SH-SY5Y (cell line): ENCODE data around the gene FAM20A.

Source experiments
- GATA2 ChIP-seq: IDR thresholded peaks from 2 replicates; pipeline ENCODE4 v1.6.1; 2011; ENCODE audit warnings: mild to moderate bottlenecking, low read depth, low read length
- GATA3 ChIP-seq: IDR thresholded peaks from 2 replicates; pipeline ENCODE4 v1.6.1; 2011; ENCODE audit warnings: low read depth, mild to moderate bottlenecking, low read length, moderate library complexity

Gene FAM20A

GRCh38 chr17:68568581-68568980, 32.6 kb downstream of the FAM20A start:
- no peak for TF ChIP-seq GATA3
- TF ChIP-seq GATA2: no peak

GRCh38 chr17:68567581-68567980, 33.6 kb downstream of the FAM20A start:
- TF ChIP-seq GATA2 (no peak), GATA3 (no peak)

- TF ChIP-seq GATA3 (no peak), GATA2 (no peak)
Measured at GRCh38 chr17:68567035-68567434, 34.1 kb downstream of the FAM20A start.

- TF ChIP-seq GATA2: no peak
- no peak for TF ChIP-seq GATA3
Measured at GRCh38 chr17:68566442-68566738, 34.8 kb downstream of the FAM20A start.

- TF ChIP-seq GATA2: no peak
- TF ChIP-seq GATA3: no peak
Measured at GRCh38 chr17:68565661-68566441, 35.3 kb downstream of the FAM20A start.

GRCh38 chr17:68564415-68565111, 36.6 kb downstream of the FAM20A start:
- TF ChIP-seq GATA2 (no peak), GATA3 (no peak)

GRCh38 chr17:68562736-68563135, 38.4 kb downstream of the FAM20A start:
- TF ChIP-seq GATA3 (no peak), GATA2 (no peak)

GRCh38 chr17:68560966-68561720, 40.0 kb downstream of the FAM20A start:
- TF ChIP-seq GATA2: no peak
- no peak for TF ChIP-seq GATA3

GRCh38 chr17:68559316-68559715, 41.9 kb downstream of the FAM20A start:
- TF ChIP-seq GATA2 (no peak), GATA3 (no peak)

- TF ChIP-seq GATA3: no peak
- no peak for TF ChIP-seq GATA2
Measured at GRCh38 chr17:68556551-68556950, 44.6 kb downstream of the FAM20A start.

- TF ChIP-seq GATA2 (no peak), GATA3 (no peak)
Measured at GRCh38 chr17:68544111-68544915, 56.9 kb downstream of the FAM20A start.

- no peak for TF ChIP-seq GATA2
- no peak for TF ChIP-seq GATA3
Measured at GRCh38 chr17:68542698-68543463, 58.3 kb downstream of the FAM20A start.

GRCh38 chr17:68541816-68542215, 59.4 kb downstream of the FAM20A start:
- TF ChIP-seq GATA3 (no peak), GATA2 (no peak)
